Measurements from ENCODE around the gene CTTNBP2.

DNA sequence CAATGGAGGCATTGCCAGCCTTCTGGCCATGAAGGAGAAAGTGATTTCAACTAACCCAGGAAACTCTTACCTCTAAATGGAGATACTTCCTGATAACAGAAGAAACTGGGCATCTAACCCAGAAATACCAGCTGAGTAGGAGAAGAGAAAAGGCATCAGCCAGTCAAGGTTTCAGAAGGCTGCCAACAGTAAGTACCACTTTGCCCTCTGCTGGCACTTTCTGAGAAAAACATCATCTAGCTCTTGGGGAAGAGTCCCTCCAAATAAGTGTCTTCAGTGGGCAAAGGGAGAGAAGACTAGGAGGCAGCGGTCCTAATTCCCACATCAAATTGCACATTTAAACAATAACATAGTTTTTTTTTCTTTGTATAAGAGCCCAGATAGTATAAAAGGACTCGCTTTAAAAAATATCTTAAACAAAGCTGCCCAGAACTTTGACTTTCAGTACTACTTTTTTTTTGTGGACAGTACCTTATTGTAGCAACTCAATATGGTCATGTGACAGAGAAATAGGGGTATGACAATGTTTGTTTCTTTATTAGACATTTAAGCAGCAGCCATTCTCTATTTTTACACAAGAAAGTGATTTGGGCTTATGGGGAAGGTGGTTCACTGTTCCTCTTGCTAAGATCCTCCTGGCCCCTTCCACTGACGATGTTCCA, 157.3 kb downstream of the CTTNBP2 start:
- TF ChIP-seq EZH2 (IDR thresholded peaks at IDR 0.05; ENCODE audit: borderline replicate concordance, insufficient read depth, low read depth, low read length, poor library complexity, severe bottlenecking) (no peak), CTCF (IDR thresholded peaks at IDR 0.05) (no peak)
